HL-60/S4 treated with phorbol 12-myristate 13-acetate at 8.2 ng/mL for 4 days and 3 days (cell line): ENCODE data around the gene GREM1.

Experiments used
- in situ Hi-C: fragments of 300-500 bp; cut with MboI; formaldehyde crosslinking; loops from 2 replicates; pipeline ENCODE4 v1.15.0; 2022; ENCODE audit warnings: low sequenced_read_pairs

Gene GREM1

GRCh38 chr15:32778391-32779176, 60.8 kb downstream of the GREM1 start:
- in situ Hi-C loops: no loop called here

GRCh38 chr15:32781781-32782180, 64.0 kb downstream of the GREM1 start:
- in situ Hi-C loops: no loop called here

GRCh38 chr15:32784581-32784980, 66.8 kb downstream of the GREM1 start:
- in situ Hi-C loops: no loop called here

GRCh38 chr15:32786906-32787305, 69.1 kb downstream of the GREM1 start:
- in situ Hi-C loops: no loop called here

- in situ Hi-C loops: no loop called here
These were observed 70.1 kb downstream of the GREM1 start for GRCh38 chr15:32787949-32788348.

GRCh38 chr15:32790352-32790999, 72.7 kb downstream of the GREM1 start:
- in situ Hi-C loops: no loop called here

- in situ Hi-C loops: no loop called here
These were observed 74.6 kb downstream of the GREM1 start for GRCh38 chr15:32792436-32792835.
